ENCODE results near the gene RHPN2.

GRCh38 chr19:32976223-32976805 is 88.4 kb downstream of the RHPN2 start:
- TF ChIP-seq EP300 (IDR thresholded peaks at IDR 0.05) (no peak), POLR2AphosphoS5 (IDR thresholded peaks at IDR 0.05) (no peak)
